Thyroid gland (tissue), 4 donors: ENCODE data around the gene LRRFIP1. TPM values are rescaled to one million over a fixed set of nuclear protein-coding genes. Genes with fewer than 3 reads are reported as not detected.

Source experiments
- DNase-seq, 2 donors: peaks; one replicate each; pipeline ENCODE4 v3.0.0-alpha.2; 2019
- H3K27ac ChIP-seq, 3 donors: fragments of 200-600 bp; sonication (generic); 1 replicate in 2 of 3; 2 replicates in 1 of 3; pipeline ENCODE4 v1.5.1; 2016 to 2019; ENCODE audit warnings: mild to moderate bottlenecking in 1 of 3, moderate library complexity in 1 of 3
- H3K27me3 ChIP-seq: fragments of 200-600 bp; sonication (generic); one replicate; pipeline ENCODE4 v1.5.1; 2019
- H3K36me3 ChIP-seq, 2 donors: fragments of 200-600 bp; sonication (generic); one replicate each; pipeline ENCODE4 v1.5.1; 2016 to 2019
- H3K4me1 ChIP-seq, 2 donors: fragments of 200-600 bp; sonication (generic); one replicate each; pipeline ENCODE4 v1.5.1; 2017 to 2019
- H3K4me3 ChIP-seq, 3 donors: fragments of 200-600 bp; sonication (generic); replicated peaks in 1 of 3; 1 replicate in 2 of 3; 2 replicates in 1 of 3; pipeline ENCODE4 v1.5.1; 2016; ENCODE audit warnings: mild to moderate bottlenecking in 1 of 3
- H3K9me3 ChIP-seq: fragments of 200-600 bp; sonication (generic); one replicate; pipeline ENCODE4 v1.5.1; 2017
- CTCF ChIP-seq, 6 experiments: fragments of 200-600 bp in 3 of 6; fragments of 450-650 bp in 3 of 6; sonication (generic) in 3 of 6; IDR thresholded peaks; one replicate each; pipeline ENCODE4 v1.5.1; 2016 to 2019; ENCODE audit warnings: antibody characterized with exemption in 6 of 6, mild to moderate bottlenecking in 2 of 6, inconsistent platforms in 1 of 6, moderate library complexity in 1 of 6
- POLR2A ChIP-seq, 2 donors: fragments of 450-650 bp; IDR thresholded peaks; one replicate each; pipeline ENCODE4 v1.6.1; 2017; ENCODE audit warnings: antibody characterized with exemption in 2 of 2, mild to moderate bottlenecking in 2 of 2, moderate library complexity in 1 of 2
- WGBS, 2 donors: methylation state at CpG; one replicate each; pipeline ENCODE4 v1.1.5; 2017; 5-methylcytosine and 5-hydroxymethylcytosine counted together
- intact Hi-C: fragments of 100-400 bp; cut with DNase I; formaldehyde crosslinking; loops from one replicate; pipeline ENCODE4 v1.15.1; 2023
- total RNA-seq, 4 donors: library from RNA; depleted of rRNA; stranded (reverse); fragments of >200 nt; gene quantifications; one replicate each; pipeline ENCODE4 v1.2.3, GENCODE V29; 2016

LRRFIP1 gene
- total RNA-seq, 4 donors from 2014 or later, result 76.1 to 113 (median 96.6) TPM

GRCh38 chr2:237640493-237640998 lies 13.2 kb downstream of the LRRFIP1 start:
- peaks cover 0 to 3% of the 10 kb centered on the region in 2 donors for H3K4me1 ChIP-seq
- H3K36me3 ChIP-seq, result no peaks in the 10 kb centered on the region
- WGBS, 2 donors, result 94% methylated on average over 12 of the region's 12 CpGs
- intact Hi-C loops, result no loop called here
- H3K27ac ChIP-seq, result no peak overlapping the region
- H3K4me3 ChIP-seq, result no peak overlapping the region
- DNase-seq, result no peak
- TF ChIP-seq POLR2A (IDR thresholded peaks at IDR 0.05) (no peak), CTCF (IDR thresholded peaks at IDR 0.05) (no peak)
- no peaks in the 10 kb centered on the region for H3K27me3 ChIP-seq
- no peaks in the 10 kb centered on the region for H3K9me3 ChIP-seq

- H3K27me3 ChIP-seq, result no peaks in the 10 kb centered on the region
- H3K27ac ChIP-seq, result no peak overlapping the region
- intact Hi-C loops, result no loop called here
- peaks cover 5 to 7% of the 10 kb centered on the region in 2 donors for H3K4me1 ChIP-seq
- DNase-seq, result no peak
- no peak overlapping the region for H3K4me3 ChIP-seq
- no peaks in the 10 kb centered on the region for H3K36me3 ChIP-seq
- WGBS, 2 donors, result 93 to 100% methylated on average over 5 to 7 of the region's 12 CpGs
- no peak for TF ChIP-seq POLR2A (IDR thresholded peaks at IDR 0.05)
- no peak for TF ChIP-seq CTCF (IDR thresholded peaks at IDR 0.05)
- H3K9me3 ChIP-seq, result no peaks in the 10 kb centered on the region
Observed at GRCh38 chr2:237642038-237642734, 14.8 kb downstream of the LRRFIP1 start.

- Histone ChIP-seq H3K27ac (no peak overlapping the region), H3K36me3 (no peaks in the 10 kb centered on the region), H3K4me3 (no peak overlapping the region), H3K9me3 (no peaks in the 10 kb centered on the region), H3K27me3 (no peaks in the 10 kb centered on the region), H3K4me1 (peaks cover 11 to 15% of the 10 kb centered on the region in 2 donors)
- TF ChIP-seq CTCF (IDR thresholded peaks at IDR 0.05), result no peak
- no peak for TF ChIP-seq POLR2A (IDR thresholded peaks at IDR 0.05)
- DNase-seq, result no peak
- WGBS, 2 donors, result 92 to 95% methylated on average over 13 of the region's 13 CpGs
- intact Hi-C loops, result no loop called here
Observed at GRCh38 chr2:237643066-237643465, 15.7 kb downstream of the LRRFIP1 start.

- Histone ChIP-seq H3K9me3 (no peaks in the 10 kb centered on the region), H3K4me1 (peaks cover 11 to 15% of the 10 kb centered on the region in 2 donors), H3K27me3 (no peaks in the 10 kb centered on the region), H3K36me3 (no peaks in the 10 kb centered on the region), H3K4me3 (no peak overlapping the region), H3K27ac (no peak overlapping the region)
- DNase-seq, result no peak
- no peak for TF ChIP-seq POLR2A (IDR thresholded peaks at IDR 0.05)
- no peak for TF ChIP-seq CTCF (IDR thresholded peaks at IDR 0.05)
- intact Hi-C loops, result no loop called here
- 91% methylated on average over 14 of the region's 14 CpGs for WGBS, 2 donors
Observed at GRCh38 chr2:237643582-237644380, 16.4 kb downstream of the LRRFIP1 start.

DNA sequence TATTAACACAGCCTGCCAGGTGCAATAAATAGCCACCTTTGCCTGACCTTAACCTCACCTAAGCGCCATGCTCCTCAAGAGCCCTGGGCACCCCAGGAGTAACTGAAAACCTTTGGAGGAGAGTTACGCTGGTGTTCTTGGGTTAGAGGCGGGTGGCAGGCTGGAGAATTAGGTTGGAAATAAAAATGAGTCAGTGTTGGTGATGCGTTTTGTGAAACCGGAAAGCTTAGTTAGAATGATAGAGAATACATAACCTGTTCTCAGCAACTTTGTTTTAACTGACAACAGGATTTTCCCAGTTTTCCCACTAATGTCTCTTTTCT lies 17.0 kb downstream of the LRRFIP1 start:
- H3K4me3 ChIP-seq, result no peak overlapping the region

More for the DNA sequence above, 17.0 kb downstream of the LRRFIP1 start:
- H3K36me3 ChIP-seq, result no peaks in the 10 kb centered on the region
- DNase-seq, result no peak
- intact Hi-C loops, result no loop called here
- WGBS, 2 donors, result 91 to 98% methylated on average over 5 of the region's 5 CpGs
- no peaks in the 10 kb centered on the region for H3K27me3 ChIP-seq
- no peaks in the 10 kb centered on the region for H3K9me3 ChIP-seq
- no peak for TF ChIP-seq CTCF (IDR thresholded peaks at IDR 0.05)
- no peak for TF ChIP-seq POLR2A (IDR thresholded peaks at IDR 0.05)
- H3K4me1 ChIP-seq, result peaks cover 11 to 15% of the 10 kb centered on the region in 2 donors
- no peak overlapping the region for H3K27ac ChIP-seq
